SJCRH30 (cell line): ENCODE measurements around the gene ARHGDIA. TPM values are rescaled to one million over a fixed set of nuclear protein-coding genes. Genes with fewer than 3 reads are reported as not detected.

Experiments used
- DNase-seq, 2 experiments: peaks; one replicate each; pipeline ENCODE4 v3.0.0-alpha.2; 2015 to 2020
- H3K27ac ChIP-seq: fragments of 250-450 bp; sonication (Bioruptor Pico); 2 replicates; pipeline ENCODE4 v1.5.1; 2020; ENCODE audit warnings: mild to moderate bottlenecking, moderate library complexity
- H3K27me3 ChIP-seq: fragments of 250-450 bp; sonication (Bioruptor Pico); 2 replicates; pipeline ENCODE4 v1.5.1; 2020; ENCODE audit warnings: mild to moderate bottlenecking, moderate library complexity
- H3K36me3 ChIP-seq: fragments of 250-450 bp; sonication (Bioruptor Pico); 2 replicates; pipeline ENCODE4 v1.5.1; 2020; ENCODE audit warnings: mild to moderate bottlenecking, moderate library complexity
- H3K4me1 ChIP-seq: fragments of 250-450 bp; sonication (Bioruptor Pico); 2 replicates; pipeline ENCODE4 v1.5.1; 2020; ENCODE audit warnings: mild to moderate bottlenecking, moderate library complexity
- H3K4me3 ChIP-seq: fragments of 250-450 bp; sonication (Bioruptor Pico); 2 replicates; pipeline ENCODE4 v1.5.1; 2020; ENCODE audit warnings: mild to moderate bottlenecking, moderate library complexity
- H3K9me3 ChIP-seq: fragments of 250-450 bp; sonication (Bioruptor Pico); replicated peaks from 2 replicates; pipeline ENCODE4 v1.5.1; 2020; ENCODE audit warnings: mild to moderate bottlenecking, moderate library complexity
- total RNA-seq: library from RNA; depleted of rRNA; stranded (reverse); fragments of >200 nt; shearing (Covaris generic); gene quantifications from 2 replicates; pipeline ENCODE4 v1.2.3, GENCODE V29; 2014

ARHGDIA gene
- total RNA-seq, 1 experiment from 2014 or later, result 216 TPM

DNA sequence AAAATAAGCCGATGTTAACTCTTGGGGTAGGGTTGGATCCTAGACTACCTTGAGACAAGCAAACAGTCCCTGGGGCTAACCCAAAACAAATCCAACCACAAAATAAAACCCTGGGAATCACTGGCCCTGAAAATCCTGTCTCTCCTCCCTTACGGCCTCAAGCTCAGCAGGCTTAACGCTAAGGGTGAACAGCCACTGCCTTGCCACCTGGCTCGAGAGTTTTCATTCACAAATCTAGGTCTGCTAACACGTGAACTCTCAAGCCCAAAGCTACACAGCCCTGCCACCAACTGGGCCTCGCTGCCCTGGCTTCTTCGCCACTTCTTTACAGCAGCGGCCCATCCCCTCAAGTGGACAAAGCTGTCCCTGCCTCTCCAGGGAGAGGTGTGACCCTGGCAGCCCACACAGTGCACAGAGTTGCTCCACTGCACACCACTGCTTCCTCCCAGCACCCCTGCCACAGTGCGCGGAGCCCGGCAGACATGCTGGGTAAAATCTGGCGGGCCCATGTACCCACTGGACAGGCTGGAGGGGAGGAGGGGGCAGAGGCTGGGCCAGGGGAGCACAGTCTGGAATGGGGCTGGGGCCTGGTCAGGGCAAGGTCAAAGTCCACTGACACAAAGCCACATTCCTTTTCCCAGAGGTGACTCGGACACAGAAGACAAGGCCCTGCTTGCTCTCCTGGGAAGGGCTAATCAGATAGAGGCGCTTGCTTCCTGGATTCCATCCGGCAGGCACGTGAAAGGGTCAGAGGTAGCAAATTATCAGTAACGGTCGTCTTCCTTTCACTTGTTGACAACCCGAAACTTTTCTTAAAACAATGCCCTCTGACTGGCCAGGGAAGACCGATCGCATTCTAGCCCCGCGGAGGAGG lies 39.1 kb upstream of the ARHGDIA start:
- H3K4me1 ChIP-seq, result peaks cover 5% of the 10 kb centered on the region; the same call in 1 of the 2 replicates
- H3K36me3 ChIP-seq, result peaks cover 4% of the 10 kb centered on the region; the same call in 1 of the 2 replicates
- peak overlapping the region; percentile 87 for H3K4me3 ChIP-seq
- no peaks in the 10 kb centered on the region for H3K9me3 ChIP-seq
- DNase-seq, result peak in 1 of 2 experiments; percentile 50
- no peaks in the 10 kb centered on the region for H3K27me3 ChIP-seq
- no peak overlapping the region for H3K27ac ChIP-seq

GRCh38 chr17:81909231-81909630 lies 38.1 kb upstream of the ARHGDIA start:
- H3K4me1 ChIP-seq, result peaks cover 5% of the 10 kb centered on the region; the same call in 1 of the 2 replicates
- no peak overlapping the region for H3K27ac ChIP-seq
- H3K27me3 ChIP-seq, result no peaks in the 10 kb centered on the region
- no peaks in the 10 kb centered on the region for H3K9me3 ChIP-seq
- peaks cover 4% of the 10 kb centered on the region; the same call in 1 of the 2 replicates for H3K36me3 ChIP-seq
- no peak for DNase-seq
- H3K4me3 ChIP-seq, result no peak overlapping the region

DNA sequence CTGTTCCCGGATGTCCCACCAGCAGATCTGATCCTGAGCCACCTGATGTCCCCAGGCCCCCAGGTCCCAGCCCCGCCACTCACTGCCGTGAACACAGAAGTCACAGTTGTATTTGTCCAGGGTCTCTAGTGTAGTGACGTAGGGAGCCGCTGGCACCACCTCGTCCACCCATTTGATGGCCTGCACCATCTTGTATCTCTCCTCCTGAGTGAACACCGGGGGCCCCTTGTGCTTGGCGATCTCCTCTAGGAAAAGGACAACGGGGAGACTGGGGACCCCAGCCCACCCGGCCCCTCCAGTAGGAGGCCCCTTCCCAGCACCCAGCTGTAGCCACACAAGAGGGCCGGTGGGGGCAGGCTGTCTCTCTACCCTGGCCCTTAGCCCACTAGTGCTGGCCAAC lies 37.7 kb upstream of the ARHGDIA start:
- H3K27me3 ChIP-seq, result no peaks in the 10 kb centered on the region
- no peaks in the 10 kb centered on the region for H3K9me3 ChIP-seq
- no peak for DNase-seq
- H3K4me1 ChIP-seq, result peaks cover 5% of the 10 kb centered on the region; the same call in 1 of the 2 replicates
- no peak overlapping the region for H3K27ac ChIP-seq
- H3K4me3 ChIP-seq, result no peak overlapping the region
- peaks cover 4% of the 10 kb centered on the region; the same call in 1 of the 2 replicates for H3K36me3 ChIP-seq

DNA sequence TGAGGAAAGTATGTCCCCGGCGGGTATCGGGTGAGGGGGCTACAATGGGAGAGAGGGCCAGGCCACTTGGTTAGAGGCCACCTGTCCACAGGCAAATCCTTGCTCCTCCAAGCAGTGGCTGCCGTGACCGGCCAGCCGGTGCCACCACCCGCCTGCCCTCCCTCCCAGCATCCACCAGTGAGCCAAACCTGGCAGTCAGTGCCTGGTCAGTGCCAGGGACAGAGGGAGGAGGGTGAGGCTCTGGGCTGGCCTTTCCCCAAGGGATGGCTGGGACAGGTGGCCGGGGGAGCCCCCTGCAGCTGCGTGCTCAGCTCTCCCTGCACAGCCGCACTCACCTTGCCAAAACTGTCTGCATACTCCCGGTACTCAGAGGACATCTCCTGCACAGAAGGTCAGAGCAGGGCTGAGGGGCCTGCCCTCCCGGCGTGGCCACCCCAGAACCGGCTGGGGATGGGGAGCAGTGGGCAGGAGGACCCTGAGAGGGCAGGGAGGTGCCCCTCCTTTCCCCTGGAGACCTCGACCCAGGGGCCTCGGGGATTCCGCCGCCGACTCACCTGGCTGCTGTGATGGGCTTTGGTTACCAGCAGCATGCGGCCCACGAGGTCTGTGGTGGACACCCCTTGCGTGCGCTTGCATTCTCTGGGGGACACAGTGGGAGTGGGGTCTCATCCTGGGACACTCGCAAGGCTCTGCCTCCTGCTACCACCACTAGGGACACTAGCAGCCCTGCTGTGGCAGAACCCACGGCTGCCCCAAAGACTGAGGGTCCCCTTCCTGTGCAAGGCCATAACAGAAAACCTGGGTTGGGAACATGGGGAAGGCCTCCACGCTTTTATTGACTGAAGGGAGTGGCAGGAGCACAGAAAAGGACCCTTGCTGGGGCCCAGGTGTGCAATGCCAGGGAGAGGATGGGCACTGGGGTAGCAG lies 36.3 kb upstream of the ARHGDIA start:
- Histone ChIP-seq H3K4me3 (no peak overlapping the region), H3K9me3 (no peaks in the 10 kb centered on the region), H3K36me3 (peaks cover 4% of the 10 kb centered on the region; the same call in 1 of the 2 replicates), H3K4me1 (peaks cover 5% of the 10 kb centered on the region; the same call in 1 of the 2 replicates), H3K27me3 (no peaks in the 10 kb centered on the region), H3K27ac (no peak overlapping the region)
- DNase-seq, result no peak

GRCh38 chr17:81906476-81907218 lies 35.5 kb upstream of the ARHGDIA start:
- Histone ChIP-seq H3K27ac (no peak overlapping the region), H3K4me3 (no peak overlapping the region), H3K36me3 (peaks cover 1% of the 10 kb centered on the region; the same call in 1 of the 2 replicates), H3K4me1 (peaks cover 5% of the 10 kb centered on the region; the same call in 1 of the 2 replicates), H3K27me3 (no peaks in the 10 kb centered on the region), H3K9me3 (no peaks in the 10 kb centered on the region)
- DNase-seq, result no peak

DNA sequence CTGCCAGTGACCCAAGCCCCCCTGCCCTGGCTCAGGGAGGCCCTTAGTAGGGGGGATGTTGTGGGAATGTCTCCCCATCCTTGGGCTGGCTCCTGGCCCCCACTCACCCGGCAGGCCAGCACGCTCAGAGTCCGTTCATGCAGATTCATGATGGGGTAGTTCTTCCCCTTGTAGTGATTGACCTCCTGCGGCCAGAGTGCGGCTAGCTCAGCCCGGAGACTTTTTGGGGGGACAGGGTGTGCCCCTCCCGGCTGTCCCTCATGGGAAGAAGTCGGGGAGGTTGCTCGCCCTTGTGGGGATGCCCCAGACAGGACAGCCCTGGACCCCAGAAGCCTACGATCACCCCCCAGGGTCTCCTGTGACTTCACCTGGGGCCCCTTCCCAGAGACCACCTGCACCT lies 34.9 kb upstream of the ARHGDIA start:
- no peaks in the 10 kb centered on the region for H3K36me3 ChIP-seq
- no peaks in the 10 kb centered on the region for H3K27me3 ChIP-seq
- H3K9me3 ChIP-seq, result no peaks in the 10 kb centered on the region
- no peak overlapping the region for H3K27ac ChIP-seq
- no peak overlapping the region for H3K4me3 ChIP-seq
- DNase-seq, result no peak
- peaks cover 5% of the 10 kb centered on the region; the same call in 1 of the 2 replicates for H3K4me1 ChIP-seq

- DNase-seq, result no peak
- Histone ChIP-seq H3K4me3 (no peak overlapping the region), H3K36me3 (peaks cover under 1% of the 10 kb centered on the region; the same call in 1 of the 2 replicates), H3K9me3 (no peaks in the 10 kb centered on the region), H3K27me3 (no peaks in the 10 kb centered on the region), H3K27ac (no peak overlapping the region), H3K4me1 (peaks cover 5% of the 10 kb centered on the region; the same call in 1 of the 2 replicates)
Observed at GRCh38 chr17:81905424-81905875, 34.3 kb upstream of the ARHGDIA start.

GRCh38 chr17:81904600-81905423 lies 33.7 kb upstream of the ARHGDIA start:
- Histone ChIP-seq H3K27me3 (no peaks in the 10 kb centered on the region), H3K27ac (no peak overlapping the region), H3K4me3 (no peak overlapping the region), H3K9me3 (no peaks in the 10 kb centered on the region), H3K36me3 (peaks cover 6% of the 10 kb centered on the region), H3K4me1 (peaks cover under 1% of the 10 kb centered on the region; the same call in 1 of the 2 replicates)
- no peak for DNase-seq

DNA sequence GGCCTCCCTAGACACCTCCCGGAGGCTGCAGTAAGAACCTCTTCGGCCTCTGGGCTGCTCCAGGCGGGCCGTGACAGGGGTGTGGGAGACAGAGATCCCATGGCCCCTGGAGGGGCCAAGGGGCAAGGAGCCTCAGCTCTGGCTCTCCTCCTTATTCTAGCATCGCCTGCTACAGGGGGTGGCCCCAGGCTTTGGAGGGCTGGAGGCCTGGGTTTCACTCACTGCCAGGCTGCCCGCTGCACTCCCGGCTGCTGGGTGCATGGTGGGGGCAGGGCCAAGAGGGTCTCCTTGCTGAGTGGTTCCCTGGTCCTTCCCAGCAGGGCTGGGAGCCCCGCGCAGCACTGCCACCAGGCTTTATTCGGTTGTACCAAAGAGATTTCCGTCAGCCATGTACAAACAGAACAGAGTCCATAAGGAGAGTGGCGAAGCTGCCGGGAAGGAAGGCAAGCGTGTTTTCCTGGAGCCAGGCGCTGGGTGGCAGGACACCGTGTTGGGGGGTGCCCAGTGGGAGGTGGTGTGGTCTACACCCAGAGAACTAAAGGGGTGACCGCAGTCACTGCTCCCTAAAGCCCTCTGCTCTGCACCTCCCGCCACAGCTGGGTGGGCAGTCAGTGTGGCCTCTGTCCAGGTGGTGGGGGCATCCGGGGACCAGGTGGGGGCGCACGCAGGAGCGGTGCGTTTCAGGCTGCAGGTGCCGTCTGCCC lies 32.9 kb upstream of the ARHGDIA start:
- Histone ChIP-seq H3K9me3 (no peaks in the 10 kb centered on the region), H3K36me3 (peaks cover 7% of the 10 kb centered on the region)

DNA sequence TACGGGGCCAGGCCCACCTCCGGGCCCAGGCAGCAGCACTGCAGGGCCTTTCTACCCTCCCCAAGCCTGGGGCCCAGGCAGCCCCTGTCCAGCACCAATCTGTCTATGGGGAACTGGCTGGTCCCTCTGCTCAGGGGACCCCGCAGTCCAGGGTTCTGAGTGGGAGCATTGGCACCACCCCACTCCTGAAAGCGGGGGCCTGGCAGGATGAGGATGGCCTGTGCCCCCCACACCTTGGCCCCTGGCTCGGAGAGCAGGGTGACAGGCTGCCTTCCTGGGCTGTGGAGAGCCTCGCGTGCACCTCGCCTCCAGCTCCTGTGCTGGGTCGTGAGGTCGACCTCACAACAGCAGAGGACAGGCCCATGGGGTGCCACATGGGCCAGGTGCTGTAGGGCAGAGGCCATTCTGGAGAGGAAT lies 32.3 kb upstream of the ARHGDIA start:
- DNase-seq, result no peak
- Histone ChIP-seq H3K27me3 (no peaks in the 10 kb centered on the region), H3K27ac (no peak overlapping the region), H3K4me3 (no peak overlapping the region), H3K36me3 (peaks cover 8% of the 10 kb centered on the region), H3K9me3 (no peaks in the 10 kb centered on the region), H3K4me1 (no peaks in the 10 kb centered on the region)

More for the DNA sequence above, 32.9 kb upstream of the ARHGDIA start:
- H3K4me1 ChIP-seq, result no peaks in the 10 kb centered on the region
- no peaks in the 10 kb centered on the region for H3K27me3 ChIP-seq
- no peak for DNase-seq
- H3K4me3 ChIP-seq, result no peak overlapping the region
- no peak overlapping the region for H3K27ac ChIP-seq

DNA sequence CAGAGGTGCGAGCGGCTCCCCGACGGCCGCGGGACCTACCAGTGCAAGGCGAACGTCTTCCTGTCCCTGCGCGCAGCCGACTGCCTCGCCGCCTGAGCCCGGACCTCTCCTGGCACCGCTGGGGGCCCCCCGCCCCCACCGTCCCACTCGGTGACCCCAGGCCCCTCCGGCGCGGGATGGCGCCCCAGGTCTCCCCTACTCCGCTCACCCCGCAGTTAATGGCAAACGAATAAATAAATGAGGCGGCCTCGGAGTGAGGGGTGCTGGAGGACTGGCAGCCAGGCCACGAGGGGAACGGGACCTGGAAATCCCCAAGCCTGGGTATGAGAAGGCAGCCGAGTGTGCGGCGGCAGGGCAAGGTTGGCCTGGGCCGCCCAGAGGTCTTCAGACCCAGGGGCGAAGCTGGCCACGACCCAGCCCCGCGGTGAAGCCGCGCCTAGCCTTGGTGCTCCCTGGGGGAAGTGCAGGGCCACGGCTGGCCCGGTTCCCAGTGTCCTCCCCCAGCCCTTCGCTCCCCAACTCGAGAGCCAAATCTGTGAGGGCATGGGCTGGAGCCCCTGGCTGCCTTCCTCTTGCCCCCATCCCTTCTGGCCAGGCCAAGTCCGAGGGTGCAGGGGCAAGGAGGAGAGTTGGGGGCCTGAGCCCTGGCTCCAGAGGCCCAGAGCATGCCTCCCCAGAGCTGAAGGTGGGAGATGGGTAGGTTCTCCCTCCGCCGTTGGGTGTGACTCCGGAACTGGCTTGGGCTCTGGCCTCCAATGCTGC lies 31.7 kb upstream of the ARHGDIA start:
- no peaks in the 10 kb centered on the region for H3K9me3 ChIP-seq
- no peak overlapping the region for H3K4me3 ChIP-seq
- no peak for DNase-seq
- peaks cover 1% of the 10 kb centered on the region; the same call in 1 of the 2 replicates for H3K4me1 ChIP-seq
- H3K36me3 ChIP-seq, result peaks cover 14% of the 10 kb centered on the region
- no peaks in the 10 kb centered on the region for H3K27me3 ChIP-seq
- H3K27ac ChIP-seq, result no peak overlapping the region

DNA sequence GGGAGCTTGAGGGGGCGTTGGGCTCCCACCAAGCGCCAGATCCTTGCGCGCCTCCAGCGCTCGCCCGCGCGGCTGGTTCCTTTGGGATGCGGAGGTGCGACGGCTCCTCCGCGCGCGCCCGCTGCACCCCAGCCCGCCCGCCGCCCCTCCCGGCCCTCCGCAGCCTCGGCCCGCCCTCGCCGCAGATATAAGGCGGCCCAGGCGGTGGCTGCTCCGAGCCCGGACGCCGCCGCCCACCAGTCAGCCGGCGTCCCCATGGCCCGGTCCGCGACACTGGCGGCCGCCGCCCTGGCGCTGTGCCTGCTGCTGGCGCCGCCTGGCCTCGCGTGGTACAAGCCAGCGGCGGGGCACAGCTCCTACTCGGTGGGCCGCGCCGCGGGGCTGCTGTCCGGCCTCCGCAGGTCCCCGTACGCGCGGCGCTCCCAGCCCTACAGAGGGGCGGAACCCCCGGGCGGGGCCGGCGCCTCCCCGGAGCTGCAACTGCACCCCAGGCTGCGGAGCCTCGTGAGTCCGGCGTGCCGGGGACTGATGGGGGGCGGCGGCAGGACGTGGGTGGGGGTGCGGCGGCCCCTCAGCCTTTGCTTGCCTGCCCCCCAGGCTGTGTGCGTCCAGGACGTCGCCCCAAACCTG lies 31.0 kb upstream of the ARHGDIA start, which contains the start of gene NPB:
Gene NPB (plus strand): TSS at position 216 of the 630 bp plus-strand sequence. CDS start 40 bp downstream, at position 256.
- Histone ChIP-seq H3K36me3 (peaks cover 20% of the 10 kb centered on the region), H3K4me1 (peaks cover 2% of the 10 kb centered on the region; the same call in 1 of the 2 replicates), H3K9me3 (no peaks in the 10 kb centered on the region), H3K4me3 (no peak within 1 kb of the TSS), H3K27ac (no peak within 1 kb of the TSS), H3K27me3 (no peaks in the 10 kb centered on the region)
- no peak for DNase-seq
